ENCODE data around the gene SPIRE2.
"Not testable (repeated sequence)": the region's sequence is repeated elsewhere in the genome, so short reads cannot be mapped to it uniquely, and the experiment has no call there.

SPIRE2 gene

DNA sequence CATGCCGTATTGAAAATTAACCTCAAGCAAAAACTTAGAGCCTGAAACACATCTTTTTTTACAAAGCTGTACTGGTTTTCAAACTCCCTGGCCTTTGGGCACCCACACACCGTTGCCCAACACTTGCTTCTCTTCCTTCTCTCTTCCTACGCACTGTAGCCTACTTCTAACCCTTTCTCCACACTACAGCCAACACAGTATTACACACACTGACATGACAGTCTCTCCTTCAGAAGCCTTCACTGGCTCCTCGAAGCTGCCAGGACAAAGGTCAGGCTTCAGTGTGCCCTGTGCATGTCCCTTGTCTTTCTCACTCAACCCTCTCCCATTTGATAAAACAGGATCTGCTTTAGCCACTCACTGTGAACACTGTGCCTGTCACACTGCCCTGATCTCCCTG is 19.8 kb upstream of the SPIRE2 start:
- DNase-seq (ENCODE audit: low read depth), result no peak

DNA sequence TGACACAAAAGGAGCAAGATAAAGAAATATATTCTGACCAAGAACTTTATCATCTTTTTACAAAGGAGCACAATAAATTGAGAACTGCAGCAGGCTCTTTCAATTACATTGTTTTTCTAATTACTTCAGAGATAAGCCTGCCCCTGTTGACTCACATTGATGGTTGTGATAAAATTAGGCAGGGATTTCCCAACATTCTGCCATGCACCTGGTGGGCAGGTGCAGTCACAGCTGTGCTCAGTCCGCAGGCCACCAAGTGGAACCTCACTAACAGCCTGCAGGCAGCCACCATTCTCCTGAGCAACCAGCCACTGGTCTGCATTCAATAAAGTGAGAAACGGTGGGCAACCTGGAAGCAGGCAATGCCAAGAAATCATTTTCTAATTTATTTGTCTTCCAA is 17.0 kb upstream of the SPIRE2 start:
- no peak for DNase-seq (ENCODE audit: low read depth)

GRCh38 chr16:89815639-89816348 is 12.5 kb upstream of the SPIRE2 start:
- DNase-seq (ENCODE audit: low read depth), result no peak

DNA sequence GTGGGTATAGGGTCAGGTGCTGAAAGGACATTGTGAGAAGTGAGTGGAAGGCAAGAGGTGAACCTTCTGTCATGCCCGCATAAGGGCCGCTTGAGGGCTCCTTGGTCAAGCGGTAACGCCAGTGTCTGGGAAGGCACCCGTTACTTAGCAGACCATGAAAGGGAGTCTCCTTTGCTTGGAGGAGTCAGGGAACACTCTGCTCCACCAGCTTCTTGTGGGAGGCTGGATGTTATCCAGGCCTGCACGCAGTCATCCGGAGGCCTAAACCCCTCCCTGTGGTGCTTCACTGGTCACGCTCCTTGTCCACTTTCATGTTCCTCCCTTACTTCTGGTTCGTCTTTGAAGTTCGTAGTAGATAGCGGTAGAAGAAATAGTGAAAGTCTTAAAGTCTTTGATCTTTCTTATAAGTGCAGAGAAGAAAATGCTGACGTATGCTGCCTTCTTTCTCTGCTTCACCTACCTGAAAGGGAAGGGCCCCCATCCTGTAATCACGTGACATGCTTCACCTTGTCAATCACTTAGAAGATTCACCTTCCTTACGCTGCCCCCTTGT is 9.3 kb upstream of the SPIRE2 start:
- not testable (repeated sequence) for DNase-seq (ENCODE audit: low read depth)

- not testable (repeated sequence) for DNase-seq (ENCODE audit: low read depth)
Measured at GRCh38 chr16:89819448-89819847, 8.8 kb upstream of the SPIRE2 start.

DNA sequence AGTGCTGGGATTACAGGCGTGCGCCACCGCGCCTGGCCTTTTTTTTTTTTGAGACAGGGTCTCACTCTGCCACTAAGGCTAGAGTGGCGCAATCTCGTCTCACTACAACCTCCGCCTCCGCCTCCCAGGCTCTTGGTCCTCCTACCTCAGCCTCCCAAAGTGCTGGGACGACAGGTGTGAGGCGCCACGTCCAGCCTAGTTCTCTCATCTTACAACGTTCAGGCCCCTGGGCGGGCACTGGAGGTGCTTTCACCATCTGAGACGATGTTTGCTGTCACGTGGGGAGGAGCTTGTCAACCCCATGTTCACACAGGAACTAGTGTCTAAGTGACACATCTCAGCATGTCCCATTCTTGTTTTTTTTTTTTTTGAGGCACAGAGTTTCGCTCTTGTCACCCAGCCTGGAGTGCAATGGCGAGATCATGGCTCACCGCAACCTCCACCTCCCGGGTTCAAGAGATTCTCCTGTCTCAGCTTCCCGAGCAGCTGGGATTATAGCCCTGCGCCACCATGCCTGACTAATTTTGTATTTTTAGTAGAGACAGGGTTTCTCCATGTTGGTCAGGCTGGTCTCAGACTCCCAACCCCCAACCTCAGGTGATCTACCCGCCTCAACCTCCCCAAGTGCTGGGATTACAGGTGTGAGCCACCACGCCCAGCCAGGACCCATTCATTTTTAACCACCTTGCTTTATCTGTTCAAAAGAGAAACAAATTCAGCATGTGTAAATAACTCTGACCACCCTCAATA is 6.7 kb upstream of the SPIRE2 start:
- DNase-seq (ENCODE audit: low read depth), result no peak

GRCh38 chr16:89822188-89823086 is 5.8 kb upstream of the SPIRE2 start:
- DNase-seq (ENCODE audit: low read depth), result no peak

- DNase-seq (ENCODE audit: low read depth), result no peak
Measured at GRCh38 chr16:89823087-89823823, 5.0 kb upstream of the SPIRE2 start.

DNA sequence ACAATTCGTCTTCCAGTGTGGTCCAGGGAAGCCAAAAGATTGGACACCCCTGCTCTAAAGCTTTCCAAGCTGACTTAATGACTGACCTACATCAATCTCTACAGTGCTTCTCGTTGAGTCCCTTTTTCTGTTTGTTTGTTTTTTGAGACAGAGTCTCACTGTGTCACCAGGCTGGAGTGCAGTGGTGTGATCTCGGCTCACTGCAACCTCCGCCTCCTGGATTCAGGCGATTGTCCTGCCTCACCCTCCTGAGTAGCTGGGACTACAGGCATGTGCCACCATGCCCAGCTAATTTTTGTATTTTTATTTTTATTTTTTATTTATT is 4.5 kb upstream of the SPIRE2 start:
- not testable (repeated sequence) for DNase-seq (ENCODE audit: low read depth)

GRCh38 chr16:89826531-89827382 is 1.5 kb upstream of the SPIRE2 start:
- DNase-seq (ENCODE audit: low read depth), result no peak

GRCh38 chr16:89827383-89828198 is 684 bp upstream of the SPIRE2 start:
- no peak for DNase-seq (ENCODE audit: low read depth)

GRCh38 chr16:89828870-89829629 is 775 bp downstream of the SPIRE2 start:
- no peak for DNase-seq (ENCODE audit: low read depth)

- DNase-seq (ENCODE audit: low read depth), result no peak
Measured at GRCh38 chr16:89829630-89830437, 1.6 kb downstream of the SPIRE2 start.

GRCh38 chr16:89831810-89832328 is 3.6 kb downstream of the SPIRE2 start:
- no peak for DNase-seq (ENCODE audit: low read depth)

DNA sequence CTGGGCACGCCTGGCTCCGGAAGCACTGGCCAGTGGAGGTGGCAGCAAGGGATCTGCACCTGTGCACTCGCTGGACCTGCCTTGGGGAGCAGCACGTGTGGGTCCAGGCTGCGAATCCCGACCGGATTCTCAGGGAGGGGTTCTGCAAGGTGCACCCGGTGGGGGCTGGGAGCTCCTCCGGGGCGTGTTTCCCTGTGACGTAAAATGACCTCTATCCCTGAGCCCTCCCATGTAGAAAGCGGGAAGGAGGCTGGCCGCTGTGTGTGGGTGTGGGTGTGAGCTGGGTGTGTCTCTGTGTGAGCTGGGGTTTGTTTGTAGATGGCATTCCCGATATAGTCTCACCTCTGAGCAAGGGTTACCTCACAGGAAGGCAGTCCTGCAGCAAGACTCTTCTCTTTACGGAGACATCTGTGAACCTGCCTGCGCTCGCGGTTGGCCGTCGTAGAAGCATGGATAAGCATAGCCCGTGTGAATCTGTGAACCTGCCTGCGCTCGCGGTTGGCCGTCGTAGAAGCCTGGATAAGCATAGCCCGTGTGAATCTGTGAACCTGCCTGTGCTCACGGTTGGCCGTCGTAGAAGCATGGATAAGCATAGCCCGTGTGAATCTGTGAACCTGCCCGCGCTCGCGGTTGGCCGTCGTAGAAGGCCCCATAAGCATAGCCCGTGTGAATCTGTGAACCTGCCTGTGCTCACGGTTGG is 5.5 kb downstream of the SPIRE2 start:
- DNase-seq (ENCODE audit: low read depth), result not testable (repeated sequence)

GRCh38 chr16:89834813-89835363 is 6.6 kb downstream of the SPIRE2 start:
- DNase-seq (ENCODE audit: low read depth), result not testable (repeated sequence)

DNA sequence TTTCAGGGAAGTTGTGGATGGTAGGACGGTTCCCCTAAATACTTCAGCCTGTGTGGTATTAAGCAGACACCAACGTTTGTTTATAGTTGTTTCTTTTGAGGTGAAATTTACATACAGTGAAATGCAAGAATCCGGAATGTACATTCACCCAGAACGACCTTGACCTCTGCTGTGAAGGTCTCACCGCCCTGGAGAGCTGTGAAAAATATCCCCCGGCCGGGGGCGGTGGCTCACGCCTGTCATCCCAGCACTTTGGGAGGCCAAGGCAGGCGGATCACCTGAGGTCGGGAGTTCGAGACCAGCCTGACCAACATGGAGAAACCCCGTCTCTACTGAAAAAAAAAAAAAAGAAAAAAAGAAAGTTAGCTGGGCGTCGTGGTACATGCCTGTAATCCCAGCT is 8.2 kb downstream of the SPIRE2 start:
- DNase-seq (ENCODE audit: low read depth), result not testable (repeated sequence)
